Keratinocyte (primary cell): Measurements from ENCODE around the gene WNT4. TPM values are rescaled to one million over a fixed set of nuclear protein-coding genes. Genes with fewer than 3 reads are reported as not detected.

Source experiments
- DNase-seq: peaks from one replicate; pipeline ENCODE4 v3.0.0-alpha.2; 2011; ENCODE audit warnings: low read depth, missing footprints, low spot score
- FAIRE-seq: peaks from 2 replicates; lab custom pipeline; 2011; peaks lifted over from hg19 to GRCh38; lab: Jason Lieb, UNC
- H2AFZ ChIP-seq: 2 replicates; pipeline ENCODE4 v1.6.0; 2012; ENCODE audit warnings: low read length, control low read depth, inconsistent platforms; ENCODE audit not compliant: control insufficient read depth
- H3K27ac ChIP-seq: 2 replicates; pipeline ENCODE4 v1.5.1; 2011; ENCODE audit warnings: low read length; ENCODE audit not compliant: control insufficient read depth, insufficient read depth
- H3K27me3 ChIP-seq: 3 replicates; pipeline ENCODE4 v1.6.0; 2011; ENCODE audit warnings: low read length; ENCODE audit not compliant: control insufficient read depth, insufficient read depth; ENCODE audit errors: extremely low read depth
- H3K36me3 ChIP-seq, 2 experiments: 2 replicates in 1 of 2; 3 replicates in 1 of 2; pipeline ENCODE4 v1.5.1; 2011; ENCODE audit warnings: low read length in 2 of 2, mild to moderate bottlenecking in 1 of 2; ENCODE audit not compliant: control insufficient read depth in 2 of 2, insufficient read depth in 2 of 2; ENCODE audit errors: extremely low read depth in 1 of 2
- H3K4me1 ChIP-seq: 3 replicates; pipeline ENCODE4 v1.5.1; 2011; ENCODE audit warnings: low read length; ENCODE audit not compliant: control insufficient read depth, insufficient read depth; ENCODE audit errors: extremely low read depth
- H3K4me2 ChIP-seq: 3 replicates; pipeline ENCODE4 v1.6.0; 2011; ENCODE audit warnings: low read depth, low read length; ENCODE audit not compliant: control insufficient read depth, insufficient read depth; ENCODE audit errors: extremely low read depth
- H3K4me3 ChIP-seq, 3 experiments: fragments of 200-600 bp in 1 of 3; sonication (generic) in 1 of 3; 2 replicates in 2 of 3; 3 replicates in 1 of 3; pipeline ENCODE4 v1.5.1; 2011 to 2016; ENCODE audit warnings: low read length in 3 of 3, mild to moderate bottlenecking in 3 of 3, control low read depth in 2 of 3, inconsistent platforms in 1 of 3, low read depth in 1 of 3, mixed read lengths in 1 of 3, mixed run types in 1 of 3, moderate library complexity in 1 of 3; ENCODE audit not compliant: control insufficient read depth in 2 of 3, insufficient read depth in 2 of 3; ENCODE audit errors: extremely low read depth in 1 of 3
- H3K79me2 ChIP-seq: 2 replicates; pipeline ENCODE4 v1.6.0; 2012; ENCODE audit warnings: low read length; ENCODE audit not compliant: control insufficient read depth, insufficient read depth
- H3K9ac ChIP-seq: 3 replicates; pipeline ENCODE4 v1.6.0; 2011; ENCODE audit warnings: low read length; ENCODE audit not compliant: control insufficient read depth, insufficient read depth; ENCODE audit errors: extremely low read depth
- H3K9me1 ChIP-seq: 3 replicates; pipeline ENCODE4 v1.6.0; 2011; ENCODE audit warnings: low read length; ENCODE audit not compliant: control insufficient read depth, insufficient read depth; ENCODE audit errors: extremely low read depth
- H3K9me3 ChIP-seq: 2 replicates; pipeline ENCODE4 v1.5.1; 2012; ENCODE audit warnings: low read depth, low read length; ENCODE audit not compliant: control insufficient read depth
- H4K20me1 ChIP-seq: 3 replicates; pipeline ENCODE4 v1.6.0; 2011; ENCODE audit warnings: low read length; ENCODE audit not compliant: control insufficient read depth, insufficient read depth; ENCODE audit errors: extremely low read depth
- EZH2 ChIP-seq: IDR thresholded peaks from one replicate; pipeline ENCODE4 v1.6.1; 2012; ENCODE audit warnings: inconsistent platforms, mild to moderate bottlenecking, low read length, moderate library complexity
- dilution Hi-C: fragments of 300-500 bp; cut with MboI; formaldehyde crosslinking; loops from one replicate; pipeline ENCODE4 v1.7.0; 2020; ENCODE audit warnings: low sequenced_read_pairs; ENCODE audit not compliant: extremely low pct_ligation_motif_present
- polyA minus RNA-seq, 3 experiments: library from RNA; depleted of rRNA, polyadenylated mRNA; stranded (reverse); fragments of >200 nt; gene quantifications; 1 replicate in 1 of 3; 2 replicates in 1 of 3; 3 replicates in 1 of 3; pipeline ENCODE4 v1.2.3, GENCODE V29; 2011
- polyA plus RNA-seq, 5 experiments: library from polyadenylated mRNA; depleted of rRNA in 3 of 5; stranded (reverse) in 3 of 5; stranded (forward) in 1 of 5; unstranded in 1 of 5; fragments of >200 nt; gene quantifications; 1 replicate in 1 of 5; 2 replicates in 3 of 5; 3 replicates in 1 of 5; pipeline versions ENCODE4 v1.2.1 to v1.2.3, GENCODE V29; 2011 to 2012; ENCODE audit warnings: missing spikeins in 2 of 5, low read depth in 1 of 5, low replicate concordance in 1 of 5
- TF ChIP-seq, protein P1 (sequence below), 3 experiments: IDR thresholded peaks in 1 of 3; conservative IDR thresholded peaks in 1 of 3; optimal IDR thresholded peaks in 1 of 3; 2 replicates in 2 of 3; 3 replicates in 1 of 3; pipeline versions ENCODE3 to v1.5.1; 2011; ENCODE audit warnings: low read length in 3 of 3, mild to moderate bottlenecking in 3 of 3, moderate library complexity in 2 of 3, control low read depth in 1 of 3, inconsistent platforms in 1 of 3; ENCODE audit not compliant: insufficient read depth in 2 of 3; ENCODE audit errors: extremely low read depth in 1 of 3

The WNT4 gene
- 0.35 to 17.2 TPM (median 2.6 TPM) in 3 replicates for polyA plus RNA-seq
- polyA plus RNA-seq (2011; ENCODE audit: low read depth) = 4.3 TPM
- 1.6 and 3.0 TPM in 2 replicates for polyA plus RNA-seq (2011; cell fraction: cytosol; rRNA removed)
- polyA plus RNA-seq (2011; cell fraction: nucleus; rRNA removed) = 2.6 and 3.1 TPM in 2 replicates
- polyA plus RNA-seq (2012; ENCODE audit: low replicate concordance) = 0.30 and 4.5 TPM in 2 replicates
- 4.6 to 7.8 TPM in 2 of 3 replicates, not detected in the other for polyA minus RNA-seq
- polyA minus RNA-seq (2011; cell fraction: cytosol; rRNA and poly(A)+ RNA removed) = 0.96 TPM
- polyA minus RNA-seq (2011; cell fraction: nucleus; rRNA and poly(A)+ RNA removed) = 0.84 and 0.93 TPM in 2 replicates

DNA sequence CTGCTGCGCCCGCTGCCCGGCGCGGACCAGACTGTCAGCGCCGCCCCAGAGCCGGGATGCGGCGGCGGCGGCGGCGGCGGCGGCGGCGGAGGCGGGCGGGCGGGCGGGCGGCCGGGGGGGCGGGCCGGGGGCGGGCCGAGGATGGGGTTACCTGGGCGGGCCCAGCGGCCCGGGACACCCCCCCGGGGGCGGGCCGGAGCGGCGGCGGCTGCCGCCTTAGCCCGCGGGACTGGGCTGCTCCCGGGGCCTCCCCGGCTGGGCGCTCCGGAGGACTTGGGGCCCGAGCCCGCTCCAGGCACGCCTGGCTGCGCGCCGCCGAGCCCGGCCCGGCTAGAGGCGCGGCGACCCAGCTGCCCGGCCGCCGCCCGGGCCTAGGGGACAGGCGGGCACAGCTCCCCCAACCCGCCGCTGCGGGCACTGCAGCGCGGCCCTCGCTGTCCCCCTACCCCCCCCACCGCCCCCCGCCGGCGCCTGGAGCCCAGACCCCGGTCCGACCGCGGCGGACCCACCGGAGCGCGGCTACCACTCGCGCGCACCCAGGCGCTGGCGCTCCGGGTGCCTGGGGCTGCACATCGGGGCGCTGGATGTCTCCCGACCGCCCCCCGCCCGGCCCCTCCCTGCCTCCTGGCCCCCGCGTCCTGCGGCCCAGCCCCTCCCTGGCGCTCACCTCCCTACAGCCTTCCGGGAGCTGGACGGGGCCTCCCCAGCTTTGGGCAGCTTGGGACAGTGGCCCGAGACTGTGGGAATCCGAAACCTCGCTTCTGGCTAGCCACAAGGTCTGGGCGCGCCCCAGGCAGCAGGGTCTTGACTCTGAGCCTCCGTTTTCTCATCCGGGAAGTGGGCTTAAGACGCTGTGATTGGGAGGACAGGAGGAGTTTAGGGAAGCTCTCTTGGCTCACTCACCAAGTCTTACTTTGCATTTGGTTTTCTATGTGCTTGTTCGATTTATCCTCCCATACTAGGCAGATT is at the start of gene WNT4:
Gene WNT4 (minus strand): TSS at position 33 of the 969 bp plus-strand sequence. CDS start 175 bp downstream, outside the sequence.
- no peaks in the 10 kb centered on the region for H4K20me1 ChIP-seq
- no peaks in the 10 kb centered on the region for H3K79me2 ChIP-seq

DNA sequence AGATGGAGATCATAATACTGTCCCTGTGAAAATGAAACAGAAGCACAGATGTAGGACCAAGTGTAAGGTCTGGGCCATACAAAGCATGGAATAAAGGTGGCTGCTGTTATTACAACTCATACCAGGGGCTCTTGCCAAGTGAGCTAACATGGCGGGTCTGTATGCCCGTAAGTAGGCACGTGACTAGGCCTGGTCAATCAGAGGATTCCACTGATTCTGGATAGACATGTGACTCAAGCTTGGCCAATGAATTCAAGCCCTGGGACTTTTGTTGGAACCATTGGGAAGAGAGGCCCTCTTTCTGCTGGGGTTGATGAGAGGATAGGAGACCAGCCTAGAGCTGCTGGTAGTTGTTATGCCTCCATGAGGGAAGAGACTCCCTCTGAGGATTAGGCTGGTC is 47.8 kb upstream of the WNT4 start:
- no peak overlapping the region for H3K4me3 ChIP-seq
- H4K20me1 ChIP-seq = no peaks in the 10 kb centered on the region
- no peaks in the 10 kb centered on the region for H3K79me2 ChIP-seq
- TF ChIP-seq EZH2 = no peak
- TF ChIP-seq, protein P1, sequence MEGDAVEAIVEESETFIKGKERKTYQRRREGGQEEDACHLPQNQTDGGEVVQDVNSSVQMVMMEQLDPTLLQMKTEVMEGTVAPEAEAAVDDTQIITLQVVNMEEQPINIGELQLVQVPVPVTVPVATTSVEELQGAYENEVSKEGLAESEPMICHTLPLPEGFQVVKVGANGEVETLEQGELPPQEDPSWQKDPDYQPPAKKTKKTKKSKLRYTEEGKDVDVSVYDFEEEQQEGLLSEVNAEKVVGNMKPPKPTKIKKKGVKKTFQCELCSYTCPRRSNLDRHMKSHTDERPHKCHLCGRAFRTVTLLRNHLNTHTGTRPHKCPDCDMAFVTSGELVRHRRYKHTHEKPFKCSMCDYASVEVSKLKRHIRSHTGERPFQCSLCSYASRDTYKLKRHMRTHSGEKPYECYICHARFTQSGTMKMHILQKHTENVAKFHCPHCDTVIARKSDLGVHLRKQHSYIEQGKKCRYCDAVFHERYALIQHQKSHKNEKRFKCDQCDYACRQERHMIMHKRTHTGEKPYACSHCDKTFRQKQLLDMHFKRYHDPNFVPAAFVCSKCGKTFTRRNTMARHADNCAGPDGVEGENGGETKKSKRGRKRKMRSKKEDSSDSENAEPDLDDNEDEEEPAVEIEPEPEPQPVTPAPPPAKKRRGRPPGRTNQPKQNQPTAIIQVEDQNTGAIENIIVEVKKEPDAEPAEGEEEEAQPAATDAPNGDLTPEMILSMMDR (optimal IDR thresholded peaks at IDR 0.05 in 1 of 3, IDR thresholded peaks at IDR 0.05 in 1 of 3, conservative IDR thresholded peaks at IDR 0.05 in 1 of 3; ENCODE audit: extremely low read depth in 1 of 3, insufficient read depth in 2 of 3, low read length in 3 of 3) = no peak
- no peaks in the 10 kb centered on the region for H3K9me3 ChIP-seq
- H3K36me3 ChIP-seq = no peaks in the 10 kb centered on the region
- no peaks in the 10 kb centered on the region for H3K4me1 ChIP-seq
- DNase-seq = no peak
- FAIRE-seq = no peak
- dilution Hi-C loops = no loop called here
- H3K9ac ChIP-seq = no peak overlapping the region
- H3K9me1 ChIP-seq = no peaks in the 10 kb centered on the region
- H2AFZ ChIP-seq = no peak overlapping the region
- peaks cover 3% of the 10 kb centered on the region for H3K27me3 ChIP-seq
- H3K27ac ChIP-seq = no peak overlapping the region
- H3K4me2 ChIP-seq = no peak overlapping the region

More for the DNA sequence above, at the start of gene WNT4:
- TF ChIP-seq, protein P1 (optimal IDR thresholded peaks at IDR 0.05 in 1 of 3, IDR thresholded peaks at IDR 0.05 in 1 of 3, conservative IDR thresholded peaks at IDR 0.05 in 1 of 3; ENCODE audit: extremely low read depth in 1 of 3, insufficient read depth in 2 of 3, low read length in 3 of 3) = peak in 1 of 3 experiments; percentile 31
- no peak for TF ChIP-seq EZH2
- no peak within 1 kb of the TSS for H3K27ac ChIP-seq
- no peaks in the 10 kb centered on the region for H3K9me1 ChIP-seq
- peak within 1 kb of the TSS; percentile 5 for H2AFZ ChIP-seq
- H3K36me3 ChIP-seq = no peaks in the 10 kb centered on the region
- peak within 1 kb of the TSS; percentile 76 for H3K4me2 ChIP-seq
- H3K4me3 ChIP-seq = peak within 1 kb of the TSS; percentile 32 to 60 (median 53)
- FAIRE-seq (no peak), DNase-seq (no peak)
- H3K4me1 ChIP-seq = peaks cover 34% of the 10 kb centered on the region
- dilution Hi-C loops = no loop called here
- H3K27me3 ChIP-seq = peaks cover 33% of the 10 kb centered on the region
- H3K9ac ChIP-seq = no peak within 1 kb of the TSS
- no peaks in the 10 kb centered on the region for H3K9me3 ChIP-seq
